ENCODE results near the gene M1AP. TPM values are rescaled to one million over a fixed set of nuclear protein-coding genes. Genes with fewer than 3 reads are reported as not detected.
A peak's percentile ranks its signal among the peaks of the same experiment; 100 is the strongest.

M1AP gene
- total RNA-seq, 1 donor from 2014 or later = not detected

DNA sequence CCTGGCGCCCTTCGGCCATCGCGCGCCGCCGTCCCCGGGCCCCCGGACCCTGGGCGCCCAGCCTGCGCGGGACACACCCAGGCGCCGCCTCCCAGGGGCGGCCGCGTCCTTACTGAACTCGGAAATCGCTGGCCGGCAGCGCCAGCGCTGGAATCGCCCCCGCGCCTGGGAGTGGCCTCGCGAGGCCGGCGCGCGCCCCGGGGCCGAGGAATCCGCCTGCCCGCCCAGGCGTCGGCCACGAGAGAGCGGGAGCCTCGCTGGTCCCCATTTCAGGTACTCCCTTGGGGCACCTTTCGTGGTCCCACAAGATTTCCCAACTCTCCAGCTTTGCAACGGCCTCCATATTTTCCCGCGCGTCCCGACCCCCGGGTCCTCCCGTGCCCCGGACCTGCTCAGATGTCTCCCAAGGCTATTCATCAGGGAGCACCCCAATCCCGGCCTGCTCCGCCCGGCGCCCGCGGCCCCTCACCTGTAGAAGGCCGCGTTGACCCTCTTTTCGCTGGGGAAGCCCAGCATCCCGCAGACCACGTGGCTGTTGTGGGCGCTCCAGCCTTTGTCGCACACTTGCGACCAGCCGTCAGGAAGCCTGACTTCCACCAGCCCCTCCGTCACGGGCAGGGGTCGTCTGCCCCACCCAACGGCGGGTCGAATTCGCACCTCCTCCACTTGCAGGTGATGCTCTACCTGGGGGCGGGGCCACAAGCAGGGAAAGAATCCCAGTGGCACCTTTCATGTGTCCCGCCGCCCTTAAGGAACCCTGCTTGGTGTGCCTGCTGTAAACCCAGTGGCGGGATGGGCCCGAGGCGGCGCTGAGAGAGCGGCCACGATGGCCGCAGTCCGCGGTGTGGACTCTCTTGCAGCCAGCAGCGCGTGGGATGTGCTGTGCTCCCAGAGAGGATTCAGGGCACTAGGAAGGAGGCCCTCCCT is 99.0 kb downstream of the M1AP start:
- peak; percentile 36 to 49 for DNase-seq (ENCODE audit: low read depth in 2 of 2)

DNA sequence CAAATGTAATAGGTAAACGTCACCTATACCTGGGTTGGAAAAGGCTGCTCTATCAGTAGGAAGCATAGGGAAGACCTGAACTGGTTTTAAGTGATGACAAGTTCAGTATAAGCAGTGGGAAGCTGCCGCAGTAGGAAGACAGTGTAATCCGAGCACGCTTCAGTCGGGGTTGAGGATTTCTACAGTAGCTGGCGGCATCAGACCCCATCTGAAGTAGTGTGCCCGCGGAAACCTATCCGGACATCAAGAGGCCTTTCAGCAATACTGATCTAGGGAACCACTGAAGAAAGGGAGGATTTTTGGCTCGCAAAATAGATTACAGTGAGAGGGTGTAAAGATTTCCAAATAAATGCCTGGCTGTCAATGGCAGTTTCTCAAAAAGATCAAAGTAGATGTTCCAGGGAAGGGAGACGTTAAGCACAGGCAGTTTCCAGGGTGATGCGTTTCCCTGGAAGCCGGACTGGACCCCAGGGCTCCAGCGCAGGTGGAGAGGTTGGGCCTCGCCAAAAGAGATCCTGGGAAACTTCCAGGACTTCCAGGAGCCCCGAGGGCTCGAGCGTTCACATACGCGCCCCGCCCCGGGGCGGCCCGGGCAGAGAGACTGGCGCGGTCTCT is 99.7 kb downstream of the M1AP start:
- DNase-seq (ENCODE audit: low read depth in 2 of 2) = no peak

DNA sequence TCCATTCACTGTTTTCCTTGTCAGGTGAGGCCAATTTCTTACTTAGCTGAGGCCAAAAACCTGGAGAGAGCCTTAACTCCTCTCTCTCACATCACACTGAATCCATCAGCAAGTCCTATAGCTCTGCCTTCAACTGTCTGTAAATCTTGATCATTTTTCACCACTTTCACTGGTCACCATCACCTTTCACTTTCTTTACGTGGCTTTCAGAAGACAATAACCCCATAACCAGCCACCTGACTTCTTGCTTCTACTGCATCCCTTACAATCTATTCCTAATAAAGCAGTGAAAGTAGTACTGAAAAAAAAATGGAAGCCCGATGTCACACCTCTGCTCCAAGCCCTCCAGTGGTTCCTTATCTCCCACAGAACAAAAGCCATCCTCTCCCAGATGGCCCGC is 102.1 kb downstream of the M1AP start:
- no peak for DNase-seq (ENCODE audit: low read depth in 2 of 2)

DNA sequence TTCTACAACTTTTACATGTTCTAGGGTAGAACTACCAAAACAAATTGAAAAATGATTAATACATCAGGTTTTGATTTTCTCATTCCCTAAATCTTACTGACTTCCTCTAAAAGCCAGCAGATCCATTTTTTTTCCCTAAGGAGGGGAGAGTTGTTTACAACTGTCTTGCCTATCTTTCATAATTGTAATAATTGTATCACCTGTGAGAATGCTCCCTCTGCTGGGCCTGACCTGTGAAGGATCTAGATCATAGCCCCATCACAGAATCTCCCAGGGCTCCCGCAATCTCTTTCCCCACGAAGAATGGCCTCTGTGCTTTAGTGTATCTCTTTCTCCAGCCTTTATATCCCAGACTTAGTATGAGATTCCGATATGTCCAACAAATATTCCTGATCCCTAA is 103.5 kb downstream of the M1AP start:
- DNase-seq (ENCODE audit: low read depth in 2 of 2) = no peak

DNA sequence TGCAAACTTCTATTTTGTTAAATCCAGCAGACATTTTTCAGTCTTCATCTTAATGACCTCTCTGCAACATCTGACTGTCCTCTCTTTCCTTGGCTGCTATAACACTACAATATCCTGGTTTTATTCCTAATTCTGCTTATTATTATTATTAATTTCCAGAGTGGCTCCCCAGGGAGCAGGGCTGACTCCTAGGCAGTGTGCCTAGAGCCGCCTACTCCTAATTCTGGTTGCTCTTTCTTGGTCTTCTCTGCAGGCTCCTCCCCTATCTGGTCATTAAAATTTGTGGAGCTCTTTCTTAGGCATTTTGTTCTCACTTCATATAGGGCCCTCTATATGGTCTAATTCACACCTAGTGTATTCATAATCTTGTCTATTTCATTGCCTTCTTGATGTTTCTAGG is 105.2 kb downstream of the M1AP start:
- no peak for DNase-seq (ENCODE audit: low read depth in 2 of 2)

DNA sequence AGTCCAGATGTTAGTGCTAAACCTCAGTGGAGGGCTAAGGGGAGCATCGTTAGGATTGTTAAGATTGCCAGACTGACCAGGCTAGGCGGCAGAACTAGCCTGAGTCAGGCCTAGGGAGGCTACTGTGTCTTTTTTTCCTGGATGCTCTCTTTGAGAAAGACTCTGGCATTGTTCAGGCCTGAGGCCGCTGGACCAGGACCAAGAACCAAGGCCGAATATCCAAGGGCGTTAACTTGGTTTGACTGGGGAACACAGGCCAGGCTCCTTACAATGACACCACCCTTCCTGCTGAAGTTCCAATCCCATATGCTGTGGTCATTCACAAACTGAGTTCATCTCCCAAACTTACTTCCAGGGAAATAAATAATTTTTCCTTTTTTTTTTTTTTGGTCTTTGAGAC is 107.8 kb downstream of the M1AP start:
- no peak for DNase-seq (ENCODE audit: low read depth in 2 of 2)

DNA sequence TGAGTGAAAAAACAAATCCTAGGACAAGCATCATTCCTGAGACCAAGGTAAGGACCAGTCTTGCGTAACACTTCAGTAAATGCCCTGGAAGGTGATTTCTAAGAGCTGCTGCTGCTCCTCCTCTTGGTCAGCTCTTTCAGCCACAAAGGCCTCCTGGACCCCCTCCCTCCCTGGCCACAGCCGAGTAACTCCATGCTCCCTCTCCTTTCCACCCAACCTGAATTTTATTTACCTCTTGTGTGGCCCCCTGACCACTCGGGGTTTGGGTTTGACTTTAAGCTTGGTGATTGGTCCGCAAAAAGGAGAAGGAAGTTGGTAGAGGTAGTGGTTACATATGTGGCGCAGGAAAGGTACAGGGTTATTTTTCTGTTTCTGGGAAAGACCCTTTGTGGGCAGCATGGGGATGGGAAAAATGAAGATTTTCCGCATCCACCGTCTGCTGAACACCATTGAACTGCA is 109.2 kb downstream of the M1AP start:
- DNase-seq (ENCODE audit: low read depth in 2 of 2) = no peak

DNA sequence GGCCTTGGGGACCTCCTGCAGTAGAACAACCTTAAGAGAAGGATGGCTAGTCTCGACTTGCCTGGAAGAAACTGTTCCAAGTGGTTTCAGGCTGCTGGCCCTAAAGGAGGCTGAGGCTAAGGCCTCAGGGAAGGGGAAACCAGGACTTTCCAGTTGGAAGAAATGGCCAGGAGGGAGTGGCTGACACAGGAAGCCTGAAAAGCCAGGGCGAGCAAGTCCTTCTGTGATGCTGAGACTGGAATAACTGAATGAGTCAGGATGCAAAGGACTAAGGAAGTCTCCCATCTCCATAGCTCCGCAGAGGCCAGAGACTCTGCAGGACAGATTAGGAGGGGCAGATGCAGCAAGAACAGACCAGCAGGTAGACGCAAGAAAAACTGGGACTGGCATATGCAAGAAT is 111.0 kb downstream of the M1AP start:
- DNase-seq (ENCODE audit: low read depth in 2 of 2) = no peak

DNA sequence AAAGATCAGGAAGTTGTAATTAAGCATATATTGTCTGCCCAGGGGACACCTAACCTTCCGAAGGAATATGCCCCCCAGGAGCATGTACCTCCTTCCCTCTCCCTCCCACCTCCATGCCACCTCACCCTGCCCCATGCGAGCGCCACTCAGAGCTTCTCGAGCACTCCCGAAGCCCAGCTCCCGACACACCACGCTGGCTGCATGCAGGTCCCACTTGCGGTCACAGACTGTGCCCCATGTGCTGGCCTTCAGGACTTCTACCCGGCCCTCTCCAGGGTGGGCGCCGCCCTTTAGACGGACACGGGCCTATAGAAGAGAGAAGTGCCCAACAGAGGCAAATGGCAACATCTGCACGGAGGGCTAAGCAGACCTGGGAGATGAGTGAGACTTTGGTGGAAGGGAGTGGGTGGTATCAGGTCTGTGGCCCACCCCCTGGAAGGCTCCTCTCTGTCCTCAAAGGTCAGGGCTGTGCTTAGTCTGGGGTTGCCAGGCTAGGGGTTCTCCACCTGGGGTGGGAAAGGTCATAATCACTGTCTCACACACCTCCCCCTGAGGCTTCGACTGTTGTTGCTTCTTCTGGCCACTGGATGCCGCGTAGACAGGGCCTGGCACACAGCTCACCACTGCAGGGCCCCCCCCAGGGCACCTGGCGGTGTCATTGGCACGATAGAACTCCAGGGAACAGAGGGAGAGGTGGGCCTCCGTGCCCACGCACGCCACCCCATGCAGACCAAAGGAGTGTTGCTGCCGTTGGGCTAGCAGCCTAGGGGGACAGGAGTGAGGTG is 111.8 kb downstream of the M1AP start:
- no peak for DNase-seq (ENCODE audit: low read depth in 2 of 2)

DNA sequence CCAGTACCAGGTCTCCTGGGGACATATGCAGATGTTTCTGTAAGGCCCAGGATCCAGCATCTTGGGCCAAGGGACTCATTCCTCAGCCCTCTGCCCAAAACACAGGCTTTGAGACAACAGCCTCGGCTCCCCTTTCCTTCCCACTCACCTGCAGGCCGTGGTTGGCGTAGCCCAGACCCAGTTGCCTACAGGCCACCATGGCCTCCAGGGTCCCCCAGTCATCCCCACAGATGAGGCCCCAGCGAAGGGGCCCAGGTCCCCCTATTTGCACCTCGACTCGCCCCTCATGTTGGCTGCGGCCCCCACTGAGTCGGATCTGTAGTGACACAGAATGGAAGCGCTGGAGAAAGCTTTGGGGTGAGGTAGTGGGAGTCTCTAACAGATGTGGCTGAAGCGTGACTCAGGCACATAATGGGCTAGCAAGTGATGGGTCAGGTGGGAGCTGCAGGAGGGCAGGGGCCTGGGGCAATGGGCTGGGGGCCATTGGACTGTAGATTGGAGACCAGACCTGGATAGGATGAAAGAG is 112.6 kb downstream of the M1AP start:
- no peak for DNase-seq (ENCODE audit: low read depth in 2 of 2)

DNA sequence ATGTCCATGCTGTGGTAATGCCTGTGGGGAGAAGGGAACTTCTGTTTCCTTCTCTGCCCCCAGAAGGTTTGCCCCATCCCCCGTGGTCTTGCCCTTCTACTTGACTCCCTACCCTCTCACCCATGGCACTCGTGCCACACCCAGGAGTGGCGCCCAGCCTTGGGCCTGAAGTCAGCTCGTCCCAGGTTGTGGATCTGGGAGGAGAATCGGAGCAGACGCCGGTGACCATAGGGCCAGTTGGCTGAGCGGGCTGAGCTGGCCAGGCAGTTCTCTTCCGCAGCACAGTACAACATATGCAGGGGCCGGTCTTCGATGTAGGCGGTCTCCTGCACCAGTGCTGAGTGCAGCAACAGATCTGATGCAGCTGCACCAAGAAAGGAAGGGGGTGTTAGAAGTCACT is 113.7 kb downstream of the M1AP start:
- no peak for DNase-seq (ENCODE audit: low read depth in 2 of 2)

DNA sequence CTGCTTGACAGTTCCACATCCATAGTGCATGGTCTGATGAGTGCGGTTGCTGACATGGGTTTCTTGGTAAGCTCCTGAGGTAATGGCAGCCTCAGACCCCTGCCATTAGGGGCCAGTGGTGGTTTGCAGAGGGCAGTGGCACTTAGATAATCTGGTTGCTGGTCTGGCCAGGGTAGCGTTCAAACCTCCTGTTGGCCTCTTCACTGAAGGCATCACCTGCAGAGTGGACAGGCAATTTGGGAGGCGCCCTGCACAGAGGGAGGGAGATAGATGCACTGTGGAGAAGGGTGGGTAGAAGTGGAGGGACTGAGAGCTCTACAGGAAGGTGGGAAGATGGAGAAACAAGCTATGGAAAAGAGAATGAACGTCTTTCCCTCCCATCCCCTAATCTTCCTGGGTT is 114.7 kb downstream of the M1AP start:
- no peak for DNase-seq (ENCODE audit: low read depth in 2 of 2)

DNA sequence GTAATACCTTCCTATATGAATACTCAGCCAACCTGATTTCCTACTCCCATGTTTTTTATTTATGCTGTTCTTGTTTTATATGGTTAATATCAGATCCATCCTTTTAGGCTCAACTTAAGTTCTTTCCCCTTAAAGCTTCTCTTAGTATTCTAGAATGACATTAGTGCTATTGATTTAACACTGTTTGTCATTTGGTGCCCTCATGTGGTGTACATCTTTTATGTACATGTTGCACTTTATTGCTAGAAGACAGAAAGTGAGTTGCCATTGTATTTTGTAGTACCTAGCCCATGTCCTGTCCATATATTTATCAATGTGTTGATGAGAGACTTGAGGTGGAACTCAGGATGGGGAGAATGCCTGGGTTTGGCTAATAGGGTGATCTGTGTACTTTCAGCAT is 115.9 kb downstream of the M1AP start:
- DNase-seq (ENCODE audit: low read depth in 2 of 2) = peak; percentile 67 to 69

DNA sequence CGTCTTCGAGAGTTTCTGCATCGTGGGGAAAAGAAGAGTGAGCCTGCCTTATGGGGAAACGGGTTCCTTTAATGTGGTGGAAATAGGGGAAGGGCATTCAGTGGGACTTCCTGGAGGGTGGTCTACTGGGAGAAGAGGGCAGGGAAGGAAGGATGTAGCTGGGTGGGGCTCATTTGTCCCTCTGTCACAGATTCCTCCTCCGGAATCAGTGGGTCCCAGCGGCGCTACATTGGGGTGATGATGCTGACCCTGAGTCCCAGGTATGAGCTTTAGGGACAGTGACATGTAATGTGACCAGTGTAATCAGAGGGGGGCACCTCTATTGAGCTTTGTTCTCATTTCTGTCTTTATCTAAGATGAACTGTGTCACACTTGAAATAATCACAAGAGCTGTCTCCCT is 116.5 kb downstream of the M1AP start:
- no peak for DNase-seq (ENCODE audit: low read depth in 2 of 2)

DNA sequence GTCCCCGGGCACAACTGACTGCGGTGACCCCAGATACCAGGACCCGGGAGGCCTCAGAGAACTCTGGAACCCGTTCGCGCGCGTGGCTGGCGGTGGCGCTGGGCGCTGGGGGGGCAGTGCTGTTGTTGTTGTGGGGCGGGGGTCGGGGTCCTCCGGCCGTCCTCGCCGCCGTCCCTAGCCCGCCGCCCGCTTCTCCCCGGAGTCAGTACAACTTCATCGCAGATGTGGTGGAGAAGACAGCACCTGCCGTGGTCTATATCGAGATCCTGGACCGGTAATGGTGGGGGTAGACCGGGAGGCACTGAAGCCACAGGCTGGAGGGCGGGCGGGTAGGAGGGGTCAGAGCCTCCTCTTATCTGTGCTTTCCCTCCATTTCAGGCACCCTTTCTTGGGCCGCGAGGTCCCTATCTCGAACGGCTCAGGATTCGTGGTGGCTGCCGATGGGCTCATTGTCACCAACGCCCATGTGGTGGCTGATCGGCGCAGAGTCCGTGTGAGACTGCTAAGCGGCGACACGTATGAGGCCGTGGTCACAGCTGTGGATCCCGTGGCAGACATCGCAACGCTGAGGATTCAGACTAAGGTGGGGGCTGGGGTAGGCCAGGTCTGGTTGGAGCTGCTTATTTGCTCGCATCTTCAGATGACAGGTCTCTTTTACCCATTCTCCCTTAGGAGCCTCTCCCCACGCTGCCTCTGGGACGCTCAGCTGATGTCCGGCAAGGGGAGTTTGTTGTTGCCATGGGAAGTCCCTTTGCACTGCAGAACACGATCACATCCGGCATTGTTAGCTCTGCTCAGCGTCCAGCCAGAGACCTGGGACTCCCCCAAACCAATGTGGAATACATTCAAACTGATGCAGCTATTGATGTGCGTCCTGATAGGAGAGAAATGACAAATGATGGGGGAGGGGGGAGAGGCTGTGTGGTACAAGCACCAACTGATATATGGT is 117.6 kb downstream of the M1AP start:
- DNase-seq (ENCODE audit: low read depth in 2 of 2) = peak; percentile 68 to 78

DNA sequence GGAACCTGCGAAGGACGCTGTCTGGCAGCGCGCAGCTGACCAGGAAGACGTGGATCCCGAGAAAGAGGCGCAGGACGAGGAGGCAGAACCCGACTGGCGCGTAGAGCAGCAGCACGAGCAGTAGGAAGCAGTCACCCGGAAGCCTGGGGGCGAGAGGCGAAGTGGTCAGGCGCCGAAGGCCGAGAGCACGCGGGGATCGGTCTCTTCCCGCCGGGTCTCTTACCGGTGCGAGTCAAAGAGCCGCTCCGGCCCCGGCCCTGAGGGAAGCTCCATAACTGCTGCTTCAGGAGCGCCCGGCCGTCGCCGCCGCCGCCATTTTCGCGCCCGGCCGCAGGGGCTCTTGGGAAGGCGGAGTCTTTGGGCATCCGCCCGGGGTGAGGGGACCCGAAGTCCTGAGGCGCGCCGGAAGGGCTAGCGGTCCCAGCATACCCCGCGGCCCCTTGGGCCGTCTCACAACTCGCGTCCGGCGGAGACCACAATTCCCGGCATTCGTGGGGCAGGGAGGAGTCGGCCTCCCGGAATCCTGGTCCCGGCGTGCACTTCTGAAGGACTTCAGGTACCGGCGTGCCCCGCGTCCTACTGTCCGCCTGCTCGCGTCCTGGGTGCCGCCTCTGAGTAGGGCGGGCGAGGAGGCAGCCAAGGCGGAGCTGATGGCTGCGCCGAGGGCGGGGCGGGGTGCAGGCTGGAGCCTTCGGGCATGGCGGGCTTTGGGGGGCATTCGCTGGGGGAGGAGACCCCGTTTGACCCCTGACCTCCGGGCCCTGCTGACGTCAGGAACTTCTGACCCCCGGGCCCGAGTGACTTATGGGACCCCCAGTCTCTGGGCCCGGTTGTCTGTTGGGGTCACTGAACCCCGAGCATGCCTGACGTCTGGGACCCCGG is 118.5 kb downstream of the M1AP start, which contains the start of the genes AUP1 and HTRA2:
Gene AUP1 (minus strand): TSS at position 350 of the 882 bp plus-strand sequence. CDS start 77 bp downstream, at position 273.
Gene HTRA2 (plus strand): TSS at position 577 of the 882 bp plus-strand sequence. CDS start 74 bp downstream, at position 651.
- DNase-seq (ENCODE audit: low read depth in 2 of 2) = peak; percentile 96 to 99

DNA sequence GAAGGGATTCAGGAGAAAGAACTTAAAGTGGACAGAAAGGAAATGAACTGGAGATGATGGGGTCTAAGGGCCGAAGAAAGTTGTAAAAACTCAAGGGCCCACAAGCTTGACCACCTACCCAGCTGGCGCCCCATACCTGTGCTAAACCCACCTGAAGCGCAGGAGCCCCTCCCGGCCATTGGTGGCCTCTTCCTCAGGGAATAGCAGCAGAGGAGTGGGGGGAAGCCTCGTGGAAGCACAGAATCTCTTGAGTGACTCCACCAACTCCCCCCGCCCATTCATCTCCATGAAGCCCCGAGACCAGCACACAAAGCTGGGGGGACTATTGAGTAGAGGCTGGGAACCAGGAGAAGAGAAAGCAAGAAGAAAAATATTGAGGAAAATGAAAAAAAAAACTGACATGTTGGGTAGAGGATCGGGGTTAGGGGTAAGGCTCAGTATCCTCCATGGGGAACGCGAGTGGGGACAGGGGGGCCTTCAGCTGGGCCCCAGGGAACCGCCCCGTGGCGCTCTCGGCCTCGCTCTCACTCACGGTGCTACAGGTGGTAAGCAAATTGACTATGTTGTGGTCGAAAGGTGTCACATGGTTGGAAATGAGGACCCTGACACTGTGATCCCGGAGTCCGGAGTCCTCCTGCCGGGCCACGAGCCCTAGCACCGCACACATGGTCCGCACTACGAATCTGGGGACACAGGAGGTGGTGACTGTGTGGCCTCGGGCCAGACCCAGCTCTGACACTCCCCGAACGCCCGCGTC is 119.4 kb downstream of the M1AP start:
- DNase-seq (ENCODE audit: low read depth in 2 of 2) = no peak

DNA sequence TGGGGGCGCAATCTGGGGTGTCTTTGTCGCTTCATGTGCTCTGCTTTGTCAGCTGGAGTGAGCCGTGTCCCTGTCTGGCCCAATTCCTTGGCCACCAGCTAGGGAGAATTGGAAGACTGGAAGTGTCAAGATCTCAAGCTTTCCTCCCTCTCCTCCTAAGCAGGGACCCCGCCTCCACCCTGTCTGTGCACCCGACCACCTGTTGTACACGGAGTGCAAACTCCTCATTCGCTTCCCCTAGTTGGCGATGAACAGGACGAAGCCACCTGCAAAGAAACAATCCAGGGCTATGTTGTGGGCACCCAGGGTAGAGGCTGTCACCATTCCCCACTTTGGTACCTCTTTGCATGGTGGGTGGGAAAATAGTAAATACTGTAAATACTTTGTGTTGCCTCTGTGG is 120.4 kb downstream of the M1AP start:
- no peak for DNase-seq (ENCODE audit: low read depth in 2 of 2)
